ENCODE results near the gene SLC4A2.

- TF ChIP-seq TAF1 (conservative IDR thresholded peaks at IDR 0.05) (no peak), REST (IDR thresholded peaks at IDR 0.05) (no peak), CTCF (IDR thresholded peaks at IDR 0.05; ENCODE audit: low read depth, low read length, missing input control) (no peak), ATF3 (IDR thresholded peaks at IDR 0.05) (no peak), GABPA (IDR thresholded peaks at IDR 0.05 in 1 of 2, conservative IDR thresholded peaks at IDR 0.05 in 1 of 2) (no peak), SP1 (IDR thresholded peaks at IDR 0.05) (no peak), RAD21 (IDR thresholded peaks at IDR 0.05) (no peak), ZBTB33 (IDR thresholded peaks at IDR 0.05) (no peak), MAX (IDR thresholded peaks at IDR 0.05) (no peak)
Measured at GRCh38 chr7:151078233-151079040, 19.0 kb downstream of the SLC4A2 start.
